Measurements from ENCODE around the gene PUSL1. TPM values are rescaled to one million over a fixed set of nuclear protein-coding genes. Genes with fewer than 3 reads are reported as not detected.

PUSL1 gene
- total RNA-seq, 1 experiment from 2014 or later, result 38.0 TPM

DNA sequence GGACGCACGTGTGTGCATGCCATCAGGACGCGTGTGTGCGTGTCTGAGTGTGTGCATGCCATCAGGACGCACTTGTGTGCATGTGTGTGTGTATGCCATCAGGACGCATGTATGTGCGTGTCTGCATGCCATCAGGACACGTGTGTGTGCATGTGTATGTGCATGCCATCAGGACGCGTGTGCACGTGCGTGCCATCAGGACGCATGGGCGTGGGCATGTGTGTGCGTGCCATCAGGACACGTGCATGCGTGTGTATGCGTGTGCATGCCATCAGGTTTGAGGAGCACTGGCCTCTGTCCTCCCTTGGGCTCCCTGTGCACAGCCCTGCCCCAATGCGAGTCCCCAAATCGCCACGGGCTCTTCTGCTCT, 49.3 kb upstream of the PUSL1 start:
- Mint-ChIP-seq H3K4me1 (peaks cover 14 to 27% of the 10 kb centered on the region in 2 experiments), H3K27me3 (ENCODE audit: low read depth) (peaks cover 3% of the 10 kb centered on the region; the same call in 1 of the 2 replicates), H3K27ac (peak overlapping the region in 2 of 3 experiments; percentile 86 to 92; a peak in 3 of 7 replicates), H3K4me3 (no peak overlapping the region; a peak in 1 of 5 replicates), H3K36me3 (ENCODE audit: insufficient read depth in 1 of 3, low read depth in 3 of 3) (peaks cover 36 to 80% (median 66%) of the 10 kb centered on the region in 3 experiments; a peak in 6 of 7 replicates), H3K9me3 (no peaks in the 10 kb centered on the region; a peak in 2 of 5 replicates)
- Histone ChIP-seq H3K27ac (ENCODE audit: insufficient read length, low read depth, low read length) (no peak overlapping the region), H2BK5ac (ENCODE audit: insufficient read length, low read length) (no peak overlapping the region), H3K79me2 (ENCODE audit: insufficient read depth, low read length) (no peaks in the 10 kb centered on the region), H3K18ac (ENCODE audit: insufficient read length, low read depth, low read length) (no peak overlapping the region), H3K9ac (ENCODE audit: extremely low read depth, insufficient read length, low read length) (no peak overlapping the region), H2AK5ac (ENCODE audit: insufficient read length, low read length) (no peak overlapping the region), H3K9me3 (ENCODE audit: control insufficient read depth, low read depth, low read length) (no peaks in the 10 kb centered on the region), H3K56ac (ENCODE audit: insufficient read length, low read depth, low read length) (no peak overlapping the region), H4K8ac (replicated peaks; ENCODE audit: insufficient read length, low read depth, low read length) (no peak overlapping the region), H3K27me3 (ENCODE audit: insufficient read depth, low read length) (no peaks in the 10 kb centered on the region), H2AFZ (ENCODE audit: low read length) (no peak overlapping the region), H2BK120ac (ENCODE audit: low read depth, low read length, poor library complexity, severe bottlenecking) (no peak overlapping the region), H3K4ac (ENCODE audit: low read depth, low read length) (no peak overlapping the region), H3K79me1 (ENCODE audit: insufficient read depth, low read depth, low read length, poor library complexity, severe bottlenecking) (no peaks in the 10 kb centered on the region), H2BK20ac (ENCODE audit: low read depth, low read length, poor library complexity, severe bottlenecking) (no peak overlapping the region), H3K23ac (ENCODE audit: insufficient read length, low read depth, low read length) (no peak overlapping the region), H2BK15ac (ENCODE audit: low read depth, low read length) (no peak overlapping the region), H3K4me1 (ENCODE audit: insufficient read depth, low read length) (no peaks in the 10 kb centered on the region), H3K14ac (ENCODE audit: insufficient read depth, low read length) (no peak overlapping the region), H3K4me2 (ENCODE audit: insufficient read depth, insufficient read length, low read length) (no peak overlapping the region), H3T11ph (ENCODE audit: low read length) (no peak overlapping the region), H3K23me2 (ENCODE audit: insufficient read length, low read depth, low read length, poor library complexity, severe bottlenecking) (no peaks in the 10 kb centered on the region), H4K91ac (ENCODE audit: insufficient read length, low read depth, low read length) (no peak overlapping the region), H4K20me1 (ENCODE audit: control insufficient read depth, insufficient read depth, insufficient read length) (no peaks in the 10 kb centered on the region), H2BK12ac (ENCODE audit: insufficient read length, low read depth, low read length) (no peak overlapping the region), H4K5ac (ENCODE audit: insufficient read length, low read depth, low read length) (peak overlapping the region; percentile 4)
- no peak for TF ChIP-seq CTCF (conservative IDR thresholded peaks at IDR 0.05)
- no peak for DNase-seq
- no CpG with 5 or more reads among the region's 22 CpGs for WGBS (ENCODE audit: extremely low coverage, insufficient read length, low lambda C conversion rate)

Measured in H9 (cell line).